Measurements from ENCODE around the gene SLIT3. TPM values are rescaled to one million over a fixed set of nuclear protein-coding genes. Genes with fewer than 3 reads are reported as not detected.
"Not testable (repeated sequence)": the region's sequence is repeated elsewhere in the genome, so short reads cannot be mapped to it uniquely, and the experiment has no call there.

Gene SLIT3
- total RNA-seq, 2 experiments from 2014 or later, result 1.8 to 2.1 TPM

DNA sequence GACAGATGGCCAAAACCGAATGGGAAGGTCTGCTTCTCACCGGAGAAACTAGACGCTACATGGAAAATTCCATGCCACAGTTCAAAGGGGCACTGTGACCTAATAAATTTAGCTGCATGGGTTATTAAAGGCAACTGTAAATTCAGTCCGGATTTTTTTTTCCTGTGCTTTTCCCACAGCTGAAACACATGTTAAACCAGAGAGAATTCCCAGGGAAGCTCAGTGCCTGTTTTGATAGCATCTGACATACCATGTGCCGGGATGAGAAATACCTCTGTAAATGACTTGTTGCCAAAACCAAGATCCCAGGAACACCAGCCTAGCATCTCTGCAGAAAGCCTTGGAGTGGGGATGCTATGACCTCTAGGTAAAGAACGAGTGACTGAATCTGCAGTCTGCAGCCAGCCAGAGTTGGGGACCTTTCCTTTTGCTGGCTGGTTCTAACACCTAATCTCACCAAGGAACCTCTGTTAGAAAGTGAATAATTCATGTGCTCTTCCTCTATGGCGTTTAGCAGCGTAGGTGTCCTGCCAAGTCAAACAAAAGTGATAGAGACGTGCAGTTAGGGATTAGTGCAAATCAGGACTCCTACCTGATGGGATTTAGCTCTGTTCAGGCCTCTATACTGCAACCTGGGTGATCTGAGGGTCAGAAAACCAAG is 77.9 kb downstream of the SLIT3 start:
- intact Hi-C loops (cut with micrococcal nuclease), result no loop called here
- Mint-ChIP-seq H3K36me3 (no peaks in the 10 kb centered on the region), H3K27ac (no peak overlapping the region), H3K4me3 (no peak overlapping the region), H3K4me1 (ENCODE audit: low read depth) (no peaks in the 10 kb centered on the region), H3K9me3 (no peaks in the 10 kb centered on the region), H3K27me3 (peaks cover 4% of the 10 kb centered on the region)
- DNase-seq, result no peak
- ChIA-PET POLR2A (no interaction called here), CTCF (no interaction called here)

GRCh38 chr5:169221519-169221918 is 79.4 kb downstream of the SLIT3 start:
- H3K9me3 Mint-ChIP-seq, result no peaks in the 10 kb centered on the region
- intact Hi-C loops (cut with micrococcal nuclease), result no loop called here
- CTCF ChIA-PET, result no interaction called here
- H3K27ac Mint-ChIP-seq, result no peak overlapping the region
- no peaks in the 10 kb centered on the region for H3K4me1 Mint-ChIP-seq (ENCODE audit: low read depth)
- no peak overlapping the region for H3K4me3 Mint-ChIP-seq
- DNase-seq, result no peak
- POLR2A ChIA-PET, result no interaction called here
- no peaks in the 10 kb centered on the region for H3K36me3 Mint-ChIP-seq
- peaks cover 4% of the 10 kb centered on the region for H3K27me3 Mint-ChIP-seq

DNA sequence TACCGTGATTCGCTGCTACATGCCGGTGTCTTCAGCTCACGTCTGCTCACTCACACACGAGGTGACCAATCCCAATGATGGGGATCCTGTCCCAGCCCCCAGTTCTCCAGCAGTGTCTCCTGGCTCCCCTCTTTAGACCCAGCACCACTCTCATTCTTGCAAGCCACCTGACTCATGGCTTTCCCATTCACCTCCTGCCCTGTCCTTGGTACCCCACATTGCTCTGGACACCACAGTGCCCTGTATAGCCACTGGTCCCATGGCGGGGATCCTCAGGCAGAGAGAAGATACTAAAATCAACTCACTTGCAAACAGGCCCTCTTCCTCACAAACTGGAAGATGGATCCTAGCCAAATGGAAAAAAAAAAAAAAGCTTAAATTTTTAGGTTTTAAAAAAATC is 81.0 kb downstream of the SLIT3 start:
- POLR2A ChIA-PET, result no interaction called here
- intact Hi-C loops (cut with micrococcal nuclease), result no loop called here
- no peak overlapping the region for H3K27ac Mint-ChIP-seq
- peaks cover 4% of the 10 kb centered on the region for H3K27me3 Mint-ChIP-seq
- no peaks in the 10 kb centered on the region for H3K4me1 Mint-ChIP-seq (ENCODE audit: low read depth)
- H3K36me3 Mint-ChIP-seq, result no peaks in the 10 kb centered on the region
- DNase-seq, result no peak
- CTCF ChIA-PET, result no interaction called here
- no peak overlapping the region for H3K4me3 Mint-ChIP-seq
- no peaks in the 10 kb centered on the region for H3K9me3 Mint-ChIP-seq

GRCh38 chr5:169219351-169219750 is 81.6 kb downstream of the SLIT3 start:
- H3K27me3 Mint-ChIP-seq, result peaks cover 4% of the 10 kb centered on the region
- H3K27ac Mint-ChIP-seq, result no peak overlapping the region
- no peaks in the 10 kb centered on the region for H3K9me3 Mint-ChIP-seq
- ChIA-PET CTCF (no interaction called here), POLR2A (no interaction called here)
- H3K4me1 Mint-ChIP-seq (ENCODE audit: low read depth), result no peaks in the 10 kb centered on the region
- no peak overlapping the region for H3K4me3 Mint-ChIP-seq
- intact Hi-C loops (cut with micrococcal nuclease), result no loop called here
- H3K36me3 Mint-ChIP-seq, result no peaks in the 10 kb centered on the region
- DNase-seq, result no peak

- CTCF ChIA-PET, result no interaction called here
- intact Hi-C loops (cut with micrococcal nuclease), result no loop called here
Measured at GRCh38 chr5:169218861-169219260, 82.1 kb downstream of the SLIT3 start.

DNA sequence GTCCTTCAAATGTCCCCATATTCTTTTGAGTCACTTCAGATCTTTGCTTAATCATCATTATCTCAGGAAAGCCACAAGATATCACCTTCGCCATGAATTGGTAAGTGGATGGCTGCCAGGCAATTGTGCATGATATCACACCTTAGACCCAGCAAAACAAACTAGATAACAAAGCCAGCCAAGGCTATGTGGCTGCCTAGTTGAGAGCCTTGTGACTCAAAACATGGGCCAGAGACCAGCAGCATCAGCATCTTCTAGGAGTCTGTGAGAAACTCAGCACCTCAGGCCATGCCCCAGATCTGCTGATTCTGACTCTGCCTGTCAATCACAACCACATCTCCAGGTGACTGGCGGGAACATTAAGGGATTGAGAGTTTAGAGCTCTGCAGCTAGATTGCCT is 82.8 kb downstream of the SLIT3 start:
- H3K36me3 Mint-ChIP-seq, result no peaks in the 10 kb centered on the region
- intact Hi-C loops (cut with micrococcal nuclease), result no loop called here
- DNase-seq, result no peak
- no peak overlapping the region for H3K4me3 Mint-ChIP-seq
- ChIA-PET POLR2A (no interaction called here), CTCF (no interaction called here)
- H3K4me1 Mint-ChIP-seq (ENCODE audit: low read depth), result no peaks in the 10 kb centered on the region
- peaks cover 2% of the 10 kb centered on the region for H3K27me3 Mint-ChIP-seq
- no peak overlapping the region for H3K27ac Mint-ChIP-seq
- H3K9me3 Mint-ChIP-seq, result no peaks in the 10 kb centered on the region

More at GRCh38 chr5:169218861-169219260, 82.1 kb downstream of the SLIT3 start:
- Mint-ChIP-seq H3K27me3 (peaks cover 2% of the 10 kb centered on the region), H3K9me3 (no peaks in the 10 kb centered on the region), H3K36me3 (no peaks in the 10 kb centered on the region), H3K27ac (no peak overlapping the region), H3K4me1 (ENCODE audit: low read depth) (no peaks in the 10 kb centered on the region), H3K4me3 (no peak overlapping the region)
- DNase-seq, result no peak
- POLR2A ChIA-PET, result no interaction called here

DNA sequence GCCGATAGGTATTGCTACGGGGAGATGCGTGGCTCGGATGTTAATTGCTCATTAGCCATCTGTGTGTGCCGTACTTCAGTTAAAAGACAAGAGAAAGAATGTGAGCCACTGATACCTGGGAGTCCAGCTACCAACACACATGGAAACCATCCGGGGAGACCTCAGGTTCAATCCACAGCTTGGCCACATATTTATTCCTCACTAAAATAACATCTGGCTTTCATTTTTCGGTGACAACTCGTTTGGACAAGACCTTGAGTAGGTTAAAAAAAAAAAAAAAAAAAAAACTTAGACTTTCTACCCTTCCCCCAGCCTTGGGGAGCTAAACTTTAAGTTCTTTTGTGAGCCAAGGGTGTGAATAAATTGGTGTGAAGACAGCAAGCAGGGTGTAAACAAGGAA is 84.1 kb downstream of the SLIT3 start:
- Mint-ChIP-seq H3K9me3 (no peaks in the 10 kb centered on the region), H3K4me3 (no peak overlapping the region), H3K27me3 (peaks cover 2% of the 10 kb centered on the region), H3K4me1 (ENCODE audit: low read depth) (no peaks in the 10 kb centered on the region), H3K36me3 (no peaks in the 10 kb centered on the region), H3K27ac (no peak overlapping the region)
- CTCF ChIA-PET, result no interaction called here
- DNase-seq, result no peak
- intact Hi-C loops (cut with micrococcal nuclease), result no loop called here
- POLR2A ChIA-PET, result no interaction called here

GRCh38 chr5:169213479-169213878 is 87.5 kb downstream of the SLIT3 start:
- CTCF ChIA-PET, result no interaction called here
- intact Hi-C loops (cut with micrococcal nuclease), result no loop called here

DNA sequence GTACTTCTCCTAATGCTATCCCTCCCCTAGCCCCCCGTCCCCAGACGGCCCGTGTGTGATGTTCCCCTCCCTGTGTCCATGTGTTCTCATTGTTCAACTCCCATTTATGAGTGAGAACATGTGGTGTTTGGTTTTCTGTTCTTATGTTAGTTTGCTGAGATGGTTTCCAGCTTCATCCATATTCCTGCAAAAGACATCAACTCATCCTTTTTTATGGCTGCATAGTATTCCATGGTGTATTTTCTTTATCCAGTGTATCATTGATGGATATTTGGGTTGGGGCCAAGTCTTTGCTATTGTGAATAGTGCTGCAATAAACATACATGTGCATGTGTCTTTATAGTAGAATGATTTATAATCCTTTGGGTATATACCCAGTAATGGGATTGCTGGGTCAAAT is 89.2 kb downstream of the SLIT3 start:
- H3K36me3 Mint-ChIP-seq; H3K9me3 Mint-ChIP-seq; intact Hi-C loops (cut with micrococcal nuclease); H3K4me1 Mint-ChIP-seq (ENCODE audit: low read depth); CTCF ChIA-PET; H3K27ac Mint-ChIP-seq; DNase-seq; H3K27me3 Mint-ChIP-seq; H3K4me3 Mint-ChIP-seq; POLR2A ChIA-PET: not testable (repeated sequence)

More at GRCh38 chr5:169213479-169213878, 87.5 kb downstream of the SLIT3 start:
- Mint-ChIP-seq H3K27ac (no peak overlapping the region), H3K4me1 (ENCODE audit: low read depth) (no peaks in the 10 kb centered on the region), H3K4me3 (no peak overlapping the region), H3K36me3 (no peaks in the 10 kb centered on the region), H3K27me3 (no peaks in the 10 kb centered on the region), H3K9me3 (peaks cover 4% of the 10 kb centered on the region)
- DNase-seq, result no peak
- POLR2A ChIA-PET, result no interaction called here

- CTCF ChIA-PET, result no interaction called here
- Mint-ChIP-seq H3K4me1 (ENCODE audit: low read depth) (no peaks in the 10 kb centered on the region), H3K36me3 (no peaks in the 10 kb centered on the region), H3K27me3 (peaks cover 3% of the 10 kb centered on the region), H3K9me3 (peaks cover 7% of the 10 kb centered on the region), H3K27ac (no peak overlapping the region), H3K4me3 (no peak overlapping the region)
- DNase-seq, result no peak
- POLR2A ChIA-PET, result no interaction called here
- intact Hi-C loops (cut with micrococcal nuclease), result no loop called here
Measured at GRCh38 chr5:169204788-169205400, 96.0 kb downstream of the SLIT3 start.

DNA sequence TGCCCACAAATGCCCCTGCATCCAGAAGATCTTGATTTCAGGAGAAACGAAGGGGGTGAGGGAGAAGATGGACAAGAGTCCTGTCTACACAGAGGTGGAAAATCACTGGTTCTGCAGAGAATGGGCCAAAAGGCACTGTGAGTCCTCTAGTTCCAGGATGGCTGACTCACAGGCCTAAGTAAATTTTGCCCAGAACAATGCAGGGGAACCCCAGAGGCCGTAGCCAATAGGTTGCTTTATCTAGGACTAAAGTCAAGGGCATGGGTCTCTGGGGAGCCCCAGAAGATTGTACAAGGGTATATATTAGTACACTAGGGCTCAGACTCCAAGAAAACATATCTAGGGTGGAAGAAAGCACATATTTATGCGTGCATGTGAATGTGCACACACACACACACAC is 98.0 kb downstream of the SLIT3 start:
- no peak for DNase-seq
- Mint-ChIP-seq H3K27ac (no peak overlapping the region), H3K27me3 (peaks cover 3% of the 10 kb centered on the region), H3K4me1 (ENCODE audit: low read depth) (no peaks in the 10 kb centered on the region), H3K9me3 (peaks cover 2% of the 10 kb centered on the region), H3K36me3 (no peaks in the 10 kb centered on the region), H3K4me3 (no peak overlapping the region)
- intact Hi-C loops (cut with micrococcal nuclease), result no loop called here
- ChIA-PET CTCF (no interaction called here), POLR2A (no interaction called here)

DNA sequence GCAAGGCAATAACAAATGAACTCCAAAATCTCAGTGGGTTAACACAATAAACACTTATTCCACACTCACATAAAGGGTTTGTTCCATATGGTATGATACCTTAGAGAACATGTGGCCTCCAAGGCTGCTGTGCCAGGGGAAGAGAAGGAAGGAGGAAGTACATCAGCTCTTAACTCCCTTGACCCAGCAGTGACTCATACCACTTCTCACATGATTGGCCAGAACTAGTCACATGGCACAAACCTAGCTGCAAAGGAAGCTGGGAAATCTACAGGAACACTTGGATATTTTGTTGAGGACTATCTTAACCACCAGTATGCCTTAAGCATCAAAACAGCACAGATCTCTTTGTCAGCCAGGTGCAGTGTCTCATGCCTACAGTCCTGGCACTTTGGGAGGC is 99.3 kb downstream of the SLIT3 start:
- DNase-seq, result no peak
- Mint-ChIP-seq H3K36me3 (no peaks in the 10 kb centered on the region), H3K4me3 (no peak overlapping the region), H3K27me3 (peaks cover 3% of the 10 kb centered on the region), H3K4me1 (ENCODE audit: low read depth) (no peaks in the 10 kb centered on the region), H3K9me3 (peaks cover 2% of the 10 kb centered on the region), H3K27ac (no peak overlapping the region)
- POLR2A ChIA-PET, result no interaction called here
- CTCF ChIA-PET, result no interaction called here
- intact Hi-C loops (cut with micrococcal nuclease), result no loop called here

DNA sequence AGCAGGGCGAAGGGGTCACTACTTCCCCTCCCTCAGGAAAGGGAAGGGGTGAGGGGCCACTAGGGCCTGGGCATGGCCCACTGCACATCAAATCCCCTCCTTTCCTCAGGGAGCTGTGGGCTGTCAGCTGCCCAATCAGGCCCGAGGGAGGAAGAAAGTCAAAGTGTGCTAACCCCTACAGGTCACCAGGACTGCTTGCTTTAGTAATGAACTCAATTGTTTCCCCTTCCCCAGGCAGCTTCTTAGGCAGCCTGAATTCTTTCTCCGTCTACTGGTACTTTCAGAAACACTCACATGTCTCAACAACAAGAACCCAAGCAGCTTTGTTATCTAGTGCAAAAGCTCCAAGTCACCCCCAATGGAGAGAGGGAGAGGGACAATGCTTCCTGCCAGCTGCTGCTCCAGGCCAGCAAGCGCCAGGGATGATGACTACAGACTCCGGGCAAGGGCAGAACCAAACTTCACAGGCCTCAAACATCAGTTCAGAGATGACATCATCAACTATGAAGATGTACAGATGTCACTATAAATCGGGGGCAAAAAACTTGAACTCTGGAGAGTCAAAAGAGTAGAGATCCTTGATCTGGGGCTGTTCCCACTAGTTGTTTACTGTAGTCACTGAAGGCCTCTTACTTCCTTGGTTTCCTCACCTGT is 100.7 kb downstream of the SLIT3 start:
- H3K36me3 Mint-ChIP-seq, result no peaks in the 10 kb centered on the region
- ChIA-PET CTCF (no interaction called here), POLR2A (no interaction called here)
- no peaks in the 10 kb centered on the region for H3K4me1 Mint-ChIP-seq (ENCODE audit: low read depth)
- no peak overlapping the region for H3K27ac Mint-ChIP-seq
- H3K9me3 Mint-ChIP-seq, result peaks cover 2% of the 10 kb centered on the region
- intact Hi-C loops (cut with micrococcal nuclease), result no loop called here
- peaks cover 3% of the 10 kb centered on the region for H3K27me3 Mint-ChIP-seq
- H3K4me3 Mint-ChIP-seq, result no peak overlapping the region
- DNase-seq, result no peak

Measured in activated CD4-positive, alpha-beta memory T cell treated with anti-CD3 and anti-CD28 coated beads for 36 hours (primary cell).